Measurements from ENCODE around the gene RNF10. TPM values are rescaled to one million over a fixed set of nuclear protein-coding genes. Genes with fewer than 3 reads are reported as not detected.
"Not testable (repeated sequence)": the region's sequence is repeated elsewhere in the genome, so short reads cannot be mapped to it uniquely, and the experiment has no call there.

RNF10 gene
- total RNA-seq, 1 donor from 2014 or later, result 190 TPM

GRCh38 chr12:120498870-120499515 is 35.2 kb upstream of the RNF10 start:
- H3K36me3 ChIP-seq, result peaks cover 34% of the 10 kb centered on the region
- H3K4me1 ChIP-seq, result peaks cover 20% of the 10 kb centered on the region

GRCh38 chr12:120500581-120500980 is 33.6 kb upstream of the RNF10 start:
- H3K4me1 ChIP-seq, result peaks cover 11% of the 10 kb centered on the region
- H3K36me3 ChIP-seq, result peaks cover 44% of the 10 kb centered on the region
- ATAC-seq (no peak), DNase-seq (no peak)
- no peaks in the 10 kb centered on the region for H3K9me3 ChIP-seq
- no peak overlapping the region for H3K27ac ChIP-seq
- TF ChIP-seq CTCF (IDR thresholded peaks at IDR 0.05), result no peak
- no peak overlapping the region for H3K4me3 ChIP-seq
- no peaks in the 10 kb centered on the region for H3K27me3 ChIP-seq
- intact Hi-C loops (cut with DNase I), result no loop called here

More at GRCh38 chr12:120498870-120499515, 35.2 kb upstream of the RNF10 start:
- no peak for ATAC-seq
- Histone ChIP-seq H3K9me3 (no peaks in the 10 kb centered on the region), H3K4me3 (no peak overlapping the region), H3K27me3 (no peaks in the 10 kb centered on the region), H3K27ac (no peak overlapping the region)
- TF ChIP-seq CTCF (IDR thresholded peaks at IDR 0.05), result no peak
- intact Hi-C loops (cut with DNase I), result no loop called here
- DNase-seq, result no peak

GRCh38 chr12:120504587-120504986 is 29.6 kb upstream of the RNF10 start:
- no peak for TF ChIP-seq CTCF (IDR thresholded peaks at IDR 0.05)
- intact Hi-C loops (cut with DNase I), result no loop called here
- peaks cover 46% of the 10 kb centered on the region for H3K36me3 ChIP-seq

GRCh38 chr12:120508537-120508936 is 25.6 kb upstream of the RNF10 start:
- no peak overlapping the region for H3K4me3 ChIP-seq
- no peaks in the 10 kb centered on the region for H3K27me3 ChIP-seq
- no peak for TF ChIP-seq CTCF (IDR thresholded peaks at IDR 0.05)
- H3K4me1 ChIP-seq, result no peaks in the 10 kb centered on the region
- no peak for DNase-seq
- H3K9me3 ChIP-seq, result no peaks in the 10 kb centered on the region
- no peak for ATAC-seq
- H3K36me3 ChIP-seq, result peaks cover 56% of the 10 kb centered on the region
- H3K27ac ChIP-seq, result no peak overlapping the region
- intact Hi-C loops (cut with DNase I), result no loop called here

More at GRCh38 chr12:120504587-120504986, 29.6 kb upstream of the RNF10 start:
- H3K27me3 ChIP-seq, result no peaks in the 10 kb centered on the region
- no peak for DNase-seq
- no peak for ATAC-seq
- no peaks in the 10 kb centered on the region for H3K4me1 ChIP-seq
- no peak overlapping the region for H3K27ac ChIP-seq
- H3K9me3 ChIP-seq, result no peaks in the 10 kb centered on the region
- H3K4me3 ChIP-seq, result no peak overlapping the region

GRCh38 chr12:120514002-120514401 is 20.2 kb upstream of the RNF10 start:
- peaks cover 65% of the 10 kb centered on the region for H3K36me3 ChIP-seq
- no peak overlapping the region for H3K4me3 ChIP-seq
- H3K9me3 ChIP-seq, result no peaks in the 10 kb centered on the region
- no peak for TF ChIP-seq CTCF (IDR thresholded peaks at IDR 0.05)
- ATAC-seq (no peak), DNase-seq (no peak)
- no peaks in the 10 kb centered on the region for H3K4me1 ChIP-seq
- intact Hi-C loops (cut with DNase I), result no loop called here
- no peak overlapping the region for H3K27ac ChIP-seq
- H3K27me3 ChIP-seq, result no peaks in the 10 kb centered on the region

- TF ChIP-seq CTCF (IDR thresholded peaks at IDR 0.05), result no peak
- intact Hi-C loops (cut with DNase I), result no loop called here
- no peak overlapping the region for H3K4me3 ChIP-seq
- no peak for ATAC-seq
- H3K27me3 ChIP-seq, result no peaks in the 10 kb centered on the region
- H3K36me3 ChIP-seq, result peaks cover 51% of the 10 kb centered on the region
- no peak overlapping the region for H3K27ac ChIP-seq
- H3K9me3 ChIP-seq, result no peaks in the 10 kb centered on the region
- no peaks in the 10 kb centered on the region for H3K4me1 ChIP-seq
- DNase-seq, result no peak
These were observed 18.7 kb upstream of the RNF10 start for GRCh38 chr12:120515496-120515895.

- H3K4me3 ChIP-seq; intact Hi-C loops (cut with DNase I); H3K27me3 ChIP-seq; H3K4me1 ChIP-seq; H3K9me3 ChIP-seq; DNase-seq; H3K27ac ChIP-seq; ATAC-seq: not testable (repeated sequence)
- H3K36me3 ChIP-seq, result peaks cover 29% of the 10 kb centered on the region
These were observed 14.8 kb upstream of the RNF10 start for GRCh38 chr12:120519324-120519723.
